IMR-90 (cell line): ENCODE results near the gene TMEM97. TPM values are rescaled to one million over a fixed set of nuclear protein-coding genes. Genes with fewer than 3 reads are reported as not detected.

Experiments used
- ATAC-seq: fragments of 200-7000 bp; cut with Tn5 transposase; 2 replicates; pipeline ENCODE4 v1.9.1; 2020; ENCODE audit warnings: low read depth, mild to moderate bottlenecking, moderate library complexity
- BruUV-seq: library from RNA; stranded (reverse); fragments of 400-500 nt; replicated peaks from 2 replicates; lab custom pipeline; 2021; lab: Mats Ljungman, UMichigan
- CTCF ChIA-PET: fragments of 300-600 bp; formaldehyde crosslinking; extraction: SDS; loops from one replicate; lab custom pipeline; 2021; ENCODE audit warnings: antibody characterized with exemption; lab: Yijun Ruan, JAX
- POLR2A ChIA-PET: fragments of 300-600 bp; sonication (Branson Sonifier 250); formaldehyde crosslinking; loops from one replicate; lab custom pipeline; 2022; ENCODE audit warnings: antibody characterized with exemption; ENCODE audit not compliant: unreplicated experiment; lab: Charles Lee
- DNase-seq: peaks from one replicate; pipeline ENCODE4 v3.0.0; 2013
- H2AFZ ChIP-seq: replicated peaks from 2 replicates; pipeline ENCODE3; 2013; ENCODE audit warnings: low read length, mild to moderate bottlenecking; ENCODE audit not compliant: poor library complexity
- H2AK5ac ChIP-seq: 2 replicates; pipeline ENCODE4 v1.6.1; 2013; ENCODE audit warnings: low read depth, low read length, inconsistent platforms
- H2AK9ac ChIP-seq: replicated peaks from 2 replicates; pipeline ENCODE3; 2013; ENCODE audit warnings: mild to moderate bottlenecking, low read depth, low read length, moderate library complexity; ENCODE audit not compliant: poor library complexity
- H2BK120ac ChIP-seq: 2 replicates; pipeline ENCODE4 v1.6.1; 2013; ENCODE audit warnings: low read depth, low read length, inconsistent platforms
- H2BK15ac ChIP-seq: 3 replicates; pipeline ENCODE4 v1.6.1; 2013; ENCODE audit warnings: low read depth, low read length, inconsistent platforms
- H2BK20ac ChIP-seq: 2 replicates; pipeline ENCODE4 v1.6.1; 2013; ENCODE audit warnings: low read depth, mild to moderate bottlenecking, inconsistent platforms, low read length, moderate library complexity
- H2BK5ac ChIP-seq: 2 replicates; pipeline ENCODE4 v1.6.1; 2013; ENCODE audit warnings: mild to moderate bottlenecking, low read depth, low read length, inconsistent platforms; ENCODE audit not compliant: poor library complexity, severe bottlenecking
- H3K14ac ChIP-seq: replicated peaks from 2 replicates; pipeline ENCODE4 v1.6.1; 2013; ENCODE audit warnings: low read depth, low read length, inconsistent platforms
- H3K18ac ChIP-seq: 2 replicates; pipeline ENCODE4 v1.6.1; 2013; ENCODE audit warnings: low read depth, low read length, control low read depth
- H3K23ac ChIP-seq: 2 replicates; pipeline ENCODE4 v1.6.1; 2013; ENCODE audit warnings: low read depth, low read length, inconsistent platforms
- H3K27ac ChIP-seq: 2 replicates; pipeline ENCODE4 v1.5.1; 2013; ENCODE audit warnings: mild to moderate bottlenecking, control low read depth, low read length; ENCODE audit not compliant: insufficient read depth
- H3K27me3 ChIP-seq: 2 replicates; pipeline ENCODE4 v1.6.1; 2013; ENCODE audit warnings: low read length; ENCODE audit not compliant: control insufficient read depth, insufficient read depth
- H3K36me3 ChIP-seq: 2 replicates; pipeline ENCODE4 v1.6.1; 2013; ENCODE audit warnings: low read length, mixed read lengths; ENCODE audit not compliant: control insufficient read depth, insufficient read depth
- H3K4ac ChIP-seq: 2 replicates; pipeline ENCODE4 v1.6.1; 2013; ENCODE audit warnings: low read depth, low read length, inconsistent platforms
- H3K4me1 ChIP-seq: 2 replicates; pipeline ENCODE4 v1.6.1; 2013; ENCODE audit warnings: low read length, mixed read lengths; ENCODE audit not compliant: control insufficient read depth, insufficient read depth
- H3K4me2 ChIP-seq: 2 replicates; pipeline ENCODE4 v1.6.1; 2013; ENCODE audit warnings: low read depth, mild to moderate bottlenecking, control low read depth, low read length, moderate library complexity
- H3K4me3 ChIP-seq: 2 replicates; pipeline ENCODE4 v1.5.1; 2013; ENCODE audit warnings: low read depth, mild to moderate bottlenecking, control low read depth, low read length, moderate library complexity; ENCODE audit not compliant: insufficient read depth
- H3K56ac ChIP-seq: 2 replicates; pipeline ENCODE4 v1.6.1; 2013; ENCODE audit warnings: low read length, inconsistent platforms; ENCODE audit not compliant: insufficient read depth; ENCODE audit errors: extremely low read depth
- H3K79me1 ChIP-seq, 2 experiments: 2 replicates each; pipeline ENCODE4 v1.6.1; 2013; ENCODE audit warnings: low read length in 2 of 2, inconsistent platforms in 1 of 2, low read depth in 1 of 2
- H3K9ac ChIP-seq: 2 replicates; pipeline ENCODE4 v1.6.1; 2013; ENCODE audit warnings: low read depth, low read length, control low read depth
- H3K9me1 ChIP-seq: 2 replicates; pipeline ENCODE4 v1.6.1; 2013; ENCODE audit warnings: low read length, inconsistent platforms; ENCODE audit not compliant: insufficient read depth
- H3K9me3 ChIP-seq: 2 replicates; pipeline ENCODE4 v1.6.1; 2013; ENCODE audit warnings: low read length; ENCODE audit not compliant: control insufficient read depth, insufficient read depth
- H4K20me1 ChIP-seq: 2 replicates; pipeline ENCODE4 v1.6.1; 2013; ENCODE audit warnings: low read length, inconsistent platforms; ENCODE audit not compliant: insufficient read depth
- H4K5ac ChIP-seq: 2 replicates; pipeline ENCODE4 v1.6.1; 2013; ENCODE audit warnings: mild to moderate bottlenecking, low read depth, low read length, control low read depth
- H4K8ac ChIP-seq, 2 experiments: 2 replicates each; pipeline ENCODE4 v1.6.1; 2013; ENCODE audit warnings: low read depth in 2 of 2, low read length in 2 of 2, control low read depth in 1 of 2, inconsistent platforms in 1 of 2
- H4K91ac ChIP-seq: 2 replicates; pipeline ENCODE4 v1.6.1; 2013; ENCODE audit warnings: low read depth, low read length, inconsistent platforms; ENCODE audit not compliant: insufficient read depth
- BHLHE40 ChIP-seq: fragments of 150-350 bp; IDR thresholded peaks from 2 replicates; pipeline ENCODE4 v1.6.1; 2016; ENCODE audit warnings: mild to moderate bottlenecking, low read depth, low read length
- CEBPB ChIP-seq: IDR thresholded peaks from 2 replicates; pipeline ENCODE4 v1.6.1; 2012; ENCODE audit warnings: low read depth, low read length, improper control_type of control experiment
- CHD1 ChIP-seq: IDR thresholded peaks from 2 replicates; pipeline ENCODE4 v1.6.1; 2012; ENCODE audit warnings: low read depth, low read length, improper control_type of control experiment
- CTCF ChIP-seq: conservative IDR thresholded peaks from 2 replicates; pipeline ENCODE4 v1.5.1; 2012; ENCODE audit warnings: mild to moderate bottlenecking, low read depth, low read length, improper control_type of control experiment
- FOS ChIP-seq: fragments of 150-350 bp; IDR thresholded peaks from 2 replicates; pipeline ENCODE4 v1.6.1; 2016; ENCODE audit warnings: low read depth, low read length
- MAFK ChIP-seq: IDR thresholded peaks from 2 replicates; pipeline ENCODE4 v1.6.1; 2012; ENCODE audit warnings: low read depth, low read length, improper control_type of control experiment
- MAZ ChIP-seq: IDR thresholded peaks from 2 replicates; pipeline ENCODE4 v1.6.1; 2012; ENCODE audit warnings: low read depth, mild to moderate bottlenecking, low read length, improper control_type of control experiment, moderate library complexity, borderline replicate concordance
- MXI1 ChIP-seq: IDR thresholded peaks from 2 replicates; pipeline ENCODE4 v1.6.1; 2012; ENCODE audit warnings: low read depth, mild to moderate bottlenecking, low read length, moderate library complexity, borderline replicate concordance
- NFE2L2 ChIP-seq: fragments of 150-350 bp; IDR thresholded peaks from 2 replicates; pipeline ENCODE4 v1.6.1; 2016; ENCODE audit warnings: low read depth, mild to moderate bottlenecking, low read length
- POLR2A ChIP-seq: IDR thresholded peaks from 2 replicates; pipeline ENCODE4 v1.6.1; 2012; ENCODE audit warnings: mild to moderate bottlenecking, low read depth, low read length
- RAD21 ChIP-seq: IDR thresholded peaks from 2 replicates; pipeline ENCODE4 v1.6.1; 2012; ENCODE audit warnings: low read length, improper control_type of control experiment
- RCOR1 ChIP-seq: IDR thresholded peaks from 2 replicates; pipeline ENCODE4 v1.6.1; 2012; ENCODE audit warnings: mild to moderate bottlenecking, low read length, improper control_type of control experiment; ENCODE audit not compliant: insufficient replicate concordance
- RFX5 ChIP-seq: IDR thresholded peaks from 2 replicates; pipeline ENCODE4 v1.8.0; 2012; ENCODE audit warnings: low read depth, mild to moderate bottlenecking, low read length, moderate library complexity
- SMC3 ChIP-seq: fragments of 150-350 bp; IDR thresholded peaks from 2 replicates; pipeline ENCODE4 v1.6.1; 2016; ENCODE audit warnings: low read depth, mild to moderate bottlenecking, antibody characterized with exemption, low read length, moderate library complexity
- USF2 ChIP-seq: fragments of 150-350 bp; IDR thresholded peaks from 2 replicates; pipeline ENCODE4 v1.6.1; 2017; ENCODE audit warnings: mild to moderate bottlenecking, antibody characterized with exemption, low read length, low read depth
- WGBS, 2 experiments: methylation state at CpG; one replicate each; pipeline versions ENCODE4 v1.1.5 to v1.1.7; 2013; ENCODE audit warnings: missing lambda C conversion rate in 2 of 2; ENCODE audit not compliant: insufficient read length in 1 of 2; ENCODE audit errors: extremely low coverage in 2 of 2; 5-methylcytosine and 5-hydroxymethylcytosine counted together
- dilution Hi-C: fragments of 300-500 bp; cut with HindIII; formaldehyde crosslinking; loops from one replicate; pipeline ENCODE4 v1.14.3; 2018; ENCODE audit warnings: low sequenced_read_pairs; ENCODE audit not compliant: unreplicated experiment
- in situ Hi-C: fragments of 300-500 bp; cut with MboI; formaldehyde crosslinking; loops from 3 replicates; pipeline ENCODE4 v1.14.3; 2019; ENCODE audit warnings: low sequenced_read_pairs, inconsistent platforms, mixed read lengths
- intact Hi-C: fragments of 100-400 bp; cut with micrococcal nuclease; formaldehyde crosslinking; loops from 2 replicates; pipeline ENCODE4 v1.10.0; 2022
- polyA plus RNA-seq, 3 experiments: library from polyadenylated mRNA; depleted of rRNA; stranded (reverse); fragments of >200 nt; gene quantifications; 2 replicates each; pipeline ENCODE4 v1.2.3, GENCODE V29; 2012; ENCODE audit warnings: low replicate concordance in 1 of 3
- total RNA-seq: library from RNA; depleted of rRNA; stranded (reverse); fragments of >200 nt; gene quantifications from 2 replicates; pipeline ENCODE4 v1.2.3, GENCODE V29; 2012
- TF ChIP-seq, protein P1 (sequence below): fragments of 150-350 bp; IDR thresholded peaks from 2 replicates; pipeline ENCODE4 v1.6.1; 2016; ENCODE audit warnings: low read depth, mild to moderate bottlenecking, low read length, moderate library complexity, borderline replicate concordance

TMEM97 gene
- total and polyA plus RNA-seq, 2 of the 4 experiments (the other 2 are of a cell fraction), result 12.3 to 21.3 TPM

DNA sequence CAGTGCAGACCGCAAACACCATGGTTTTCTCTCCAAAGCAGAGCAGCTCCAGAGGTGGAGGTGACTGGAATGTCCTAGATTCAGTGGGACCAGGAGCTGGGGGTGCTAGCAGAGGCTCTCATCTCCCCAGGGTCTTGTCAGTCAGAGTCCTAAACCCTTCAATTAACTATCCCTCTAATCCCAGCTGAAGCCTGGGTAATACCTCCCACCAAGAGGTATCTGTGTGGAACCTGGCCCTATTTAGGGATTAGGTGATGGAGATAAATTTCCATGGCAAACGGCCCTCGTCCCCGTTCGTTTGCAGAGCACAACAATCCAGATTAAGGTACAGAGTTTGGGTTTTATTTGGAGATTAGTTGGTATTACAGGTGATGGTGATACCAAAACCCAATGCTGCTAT lies 44.2 kb downstream of the TMEM97 start:
- Histone ChIP-seq H3K27ac (no peak overlapping the region), H3K4me3 (no peak overlapping the region), H2BK20ac (no peak overlapping the region), H3K9ac (no peak overlapping the region), H3K4me1 (peaks cover 2% of the 10 kb centered on the region), H3K14ac (no peak overlapping the region), H4K5ac (no peak overlapping the region), H4K91ac (no peak overlapping the region), H4K8ac (no peak overlapping the region), H2AK5ac (no peak overlapping the region), H2AFZ (no peak overlapping the region), H3K4ac (no peak overlapping the region), H2BK5ac (no peak overlapping the region), H2BK15ac (no peak overlapping the region), H3K9me3 (no peaks in the 10 kb centered on the region), H3K36me3 (peaks cover 26% of the 10 kb centered on the region), H3K23ac (no peak overlapping the region), H3K79me1 (peaks cover 5 to 9% of the 10 kb centered on the region in 2 experiments), H3K4me2 (no peak overlapping the region), H2AK9ac (no peak overlapping the region), H2BK120ac (no peak overlapping the region), H3K27me3 (no peaks in the 10 kb centered on the region), H3K9me1 (no peaks in the 10 kb centered on the region; the same call in 1 of the 2 replicates), H4K20me1 (no peaks in the 10 kb centered on the region; the same call in 1 of the 2 replicates), H3K18ac (no peak overlapping the region), H3K56ac (no peak overlapping the region)
- TF ChIP-seq RFX5, result no peak
- TF ChIP-seq SMC3, result no peak
- TF ChIP-seq CEBPB, result no peak
- TF ChIP-seq RCOR1, result no peak
- TF ChIP-seq, protein P1, sequence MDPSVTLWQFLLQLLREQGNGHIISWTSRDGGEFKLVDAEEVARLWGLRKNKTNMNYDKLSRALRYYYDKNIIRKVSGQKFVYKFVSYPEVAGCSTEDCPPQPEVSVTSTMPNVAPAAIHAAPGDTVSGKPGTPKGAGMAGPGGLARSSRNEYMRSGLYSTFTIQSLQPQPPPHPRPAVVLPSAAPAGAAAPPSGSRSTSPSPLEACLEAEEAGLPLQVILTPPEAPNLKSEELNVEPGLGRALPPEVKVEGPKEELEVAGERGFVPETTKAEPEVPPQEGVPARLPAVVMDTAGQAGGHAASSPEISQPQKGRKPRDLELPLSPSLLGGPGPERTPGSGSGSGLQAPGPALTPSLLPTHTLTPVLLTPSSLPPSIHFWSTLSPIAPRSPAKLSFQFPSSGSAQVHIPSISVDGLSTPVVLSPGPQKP, result no peak
- TF ChIP-seq NFE2L2, result no peak
- TF ChIP-seq RAD21, result no peak
- no peak for TF ChIP-seq POLR2A
- no peak for TF ChIP-seq FOS
- no peak for TF ChIP-seq CHD1
- TF ChIP-seq MAFK, result no peak
- no peak for TF ChIP-seq BHLHE40
- no peak for TF ChIP-seq CTCF
- no peak for TF ChIP-seq MXI1
- TF ChIP-seq USF2, result no peak
- TF ChIP-seq MAZ, result no peak
- ChIA-PET POLR2A (no interaction called here), CTCF (no interaction called here)
- dilution Hi-C loops (no loop called here), intact Hi-C loops (no loop called here), in situ Hi-C loops (no loop called here)
- ATAC-seq (no peak), DNase-seq (no peak)
- BruUV-seq, result no TSS peak
- no CpG with 5 or more reads among the region's 5 CpGs for whole genome bisulfite sequencing, 2 experiments
